Esophagus squamous epithelium (tissue), 5 donors: ENCODE measurements around the gene KLHL6. TPM values are rescaled to one million over a fixed set of nuclear protein-coding genes. Genes with fewer than 3 reads are reported as not detected.
A peak's percentile ranks its signal among the peaks of the same experiment; 100 is the strongest.

Source experiments
- DNase-seq: peaks from one replicate; lab custom pipeline; 2025; lab: John Stamatoyannopoulos, UW
- H3K27ac ChIP-seq, 4 donors: fragments of 200-600 bp; sonication (generic); one replicate each; pipeline ENCODE4 v1.5.1; 2016 to 2019; ENCODE audit warnings: mild to moderate bottlenecking in 1 of 4
- H3K27me3 ChIP-seq, 4 donors: fragments of 200-600 bp; sonication (generic); 1 replicate in 3 of 4; 2 replicates in 1 of 4; pipeline versions ENCODE4 v1.5.1 to v1.6.0; 2017 to 2021; ENCODE audit warnings: antibody characterized with exemption in 1 of 4
- H3K36me3 ChIP-seq, 3 donors: fragments of 200-600 bp; sonication (generic); one replicate each; pipeline ENCODE4 v1.5.1; 2016 to 2019
- H3K4me1 ChIP-seq, 3 donors: fragments of 200-600 bp; sonication (generic); one replicate each; pipeline ENCODE4 v1.5.1; 2017 to 2019
- H3K4me3 ChIP-seq, 4 donors: fragments of 200-600 bp; sonication (generic); 1 replicate in 3 of 4; 2 replicates in 1 of 4; pipeline ENCODE4 v1.5.1; 2016 to 2019; ENCODE audit warnings: mild to moderate bottlenecking in 2 of 4, moderate library complexity in 1 of 4
- H3K9me3 ChIP-seq, 3 donors: fragments of 200-600 bp; sonication (generic); one replicate each; pipeline ENCODE4 v1.5.1; 2016 to 2019
- CTCF ChIP-seq, 6 experiments: fragments of 450-650 bp in 4 of 6; fragments of 200-600 bp in 2 of 6; sonication (generic) in 2 of 6; IDR thresholded peaks; one replicate each; pipeline ENCODE4 v1.5.1; 2016 to 2019; ENCODE audit warnings: antibody characterized with exemption in 6 of 6, mild to moderate bottlenecking in 4 of 6, moderate library complexity in 4 of 6
- POLR2A ChIP-seq, 4 donors: fragments of 450-650 bp; IDR thresholded peaks; one replicate each; pipeline ENCODE4 v1.6.1; 2017; ENCODE audit warnings: antibody characterized with exemption in 4 of 4, mild to moderate bottlenecking in 4 of 4, moderate library complexity in 3 of 4
- WGBS, 2 donors: methylation state at CpG; one replicate each; pipeline ENCODE4 v1.1.5; 2018; 5-methylcytosine and 5-hydroxymethylcytosine counted together
- intact Hi-C: fragments of 100-400 bp; cut with DNase I; formaldehyde crosslinking; loops from one replicate; pipeline ENCODE4 v1.15.0; 2022
- total RNA-seq, 4 donors: library from RNA; depleted of rRNA; stranded (reverse); fragments of >200 nt; gene quantifications; one replicate each; pipeline ENCODE4 v1.1.0, GENCODE V29; 2016
- donor health status: DM: yes; HTN: yes; CAD: no.

The KLHL6 gene
- total RNA-seq, 4 donors from 2014 or later: 0.66 to 2.7 (median 1.8) TPM; not detected in 1

- DNase-seq: no peak
- peaks cover 0 to 36% (median 16%) of the 10 kb centered on the region in 3 donors for H3K4me1 ChIP-seq
- no peaks in the 10 kb centered on the region for H3K27me3 ChIP-seq
Measured at GRCh38 chr3:183583331-183584245, 28.1 kb upstream of the KLHL6 start.

DNA sequence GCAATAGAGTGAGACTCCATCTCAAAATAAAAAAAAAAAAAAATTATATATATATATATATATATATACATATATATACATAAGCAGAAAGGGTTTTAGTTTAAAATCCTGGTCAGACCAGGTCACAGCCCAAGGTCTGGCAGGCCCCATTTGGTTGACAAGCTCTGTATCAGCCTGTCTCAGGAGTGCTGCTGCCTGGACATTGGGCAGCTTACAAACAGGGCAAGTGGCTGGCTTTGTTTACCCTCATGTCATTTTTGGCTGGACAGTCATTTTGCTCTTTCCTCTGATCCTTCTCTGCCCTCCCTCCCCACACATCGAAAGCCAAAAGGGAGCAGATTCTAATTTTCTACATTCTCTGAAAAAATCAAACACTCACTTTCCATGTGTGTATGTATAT lies 26.7 kb upstream of the KLHL6 start:
- no peak overlapping the region for H3K4me3 ChIP-seq
- TF ChIP-seq POLR2A (IDR thresholded peaks at IDR 0.05): no peak
- TF ChIP-seq CTCF (IDR thresholded peaks at IDR 0.05): no peak
- no peaks in the 10 kb centered on the region for H3K27me3 ChIP-seq
- DNase-seq: no peak
- 85 to 93% methylated on average over 1 of the region's 1 CpG for WGBS, 2 donors
- H3K4me1 ChIP-seq: peaks cover 0 to 36% (median 15%) of the 10 kb centered on the region in 3 donors
- no peaks in the 10 kb centered on the region for H3K36me3 ChIP-seq
- no peak overlapping the region for H3K27ac ChIP-seq
- intact Hi-C loops: no loop called here
- no peaks in the 10 kb centered on the region for H3K9me3 ChIP-seq

More at GRCh38 chr3:183583331-183584245, 28.1 kb upstream of the KLHL6 start:
- Histone ChIP-seq H3K36me3 (no peaks in the 10 kb centered on the region), H3K27ac (peak overlapping the region; percentile 32 to 74 (median 60)), H3K9me3 (no peaks in the 10 kb centered on the region), H3K4me3 (no peak overlapping the region)
- intact Hi-C loops: no loop called here
- 73 to 79% methylated on average over 5 of the region's 5 CpGs for WGBS, 2 donors
- no peak for TF ChIP-seq CTCF (IDR thresholded peaks at IDR 0.05)
- no peak for TF ChIP-seq POLR2A (IDR thresholded peaks at IDR 0.05)

GRCh38 chr3:183581496-183582155 lies 26.1 kb upstream of the KLHL6 start:
- H3K36me3 ChIP-seq: no peaks in the 10 kb centered on the region
- TF ChIP-seq CTCF (IDR thresholded peaks at IDR 0.05): no peak
- TF ChIP-seq POLR2A (IDR thresholded peaks at IDR 0.05): no peak
- 89 to 100% methylated on average over 3 of the region's 3 CpGs for WGBS, 2 donors
- no peaks in the 10 kb centered on the region for H3K9me3 ChIP-seq
- no peak overlapping the region for H3K4me3 ChIP-seq
- no peak for DNase-seq
- H3K4me1 ChIP-seq: peaks cover 0 to 33% (median 13%) of the 10 kb centered on the region in 3 donors
- no peak overlapping the region for H3K27ac ChIP-seq
- intact Hi-C loops: no loop called here
- H3K27me3 ChIP-seq: no peaks in the 10 kb centered on the region

DNA sequence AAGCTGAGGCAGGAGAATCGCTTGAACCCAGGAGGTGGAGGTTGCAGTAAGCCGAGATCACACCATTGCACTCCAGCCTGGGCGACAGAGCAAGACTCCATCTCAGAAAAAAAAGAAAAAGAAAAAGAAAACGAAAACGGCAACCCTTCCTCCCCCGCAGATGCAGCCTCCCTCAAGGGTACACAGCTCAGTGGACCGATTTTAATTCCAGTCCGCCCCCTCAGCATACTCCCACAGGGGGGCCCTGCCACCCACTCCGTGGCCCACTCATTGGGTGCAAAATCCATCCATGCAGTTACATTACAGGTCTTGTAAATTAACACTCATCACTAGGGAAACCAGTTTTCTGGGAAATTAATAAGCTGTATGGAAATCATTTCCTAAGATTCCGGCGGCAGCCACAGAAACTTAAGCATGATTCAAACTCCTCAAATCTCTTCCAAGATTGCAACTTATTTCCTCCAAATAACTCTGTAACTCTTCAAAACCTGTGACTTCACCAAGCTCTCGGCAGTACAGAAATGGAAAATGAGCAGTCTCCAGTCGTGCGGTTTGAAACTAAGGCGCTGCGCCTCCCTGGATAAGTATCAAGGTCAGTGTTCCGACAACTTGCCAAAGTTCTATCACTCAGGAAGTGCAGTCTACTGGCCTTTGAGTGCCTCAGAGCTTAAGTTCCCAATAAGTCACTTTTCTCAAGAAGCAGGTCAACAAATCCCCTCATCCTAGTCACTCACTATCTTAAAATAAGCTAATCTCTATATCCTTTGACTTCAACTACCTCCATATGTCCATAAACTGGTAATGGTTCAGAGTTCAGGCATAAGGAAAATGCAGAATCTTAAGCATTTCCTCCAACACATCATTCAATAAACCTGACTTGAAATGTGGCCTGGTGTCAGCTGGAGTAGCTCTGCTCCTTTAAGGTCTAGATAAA lies 24.7 kb upstream of the KLHL6 start:
- no peaks in the 10 kb centered on the region for H3K27me3 ChIP-seq
- peak overlapping the region in 1 of 4 donors; percentile 30 for H3K4me3 ChIP-seq
- peak overlapping the region in 1 of 4 donors; percentile 6 for H3K27ac ChIP-seq
- peaks cover 0 to 31% (median 13%) of the 10 kb centered on the region in 3 donors for H3K4me1 ChIP-seq
- DNase-seq: no peak
- intact Hi-C loops: no loop called here
- H3K36me3 ChIP-seq: no peaks in the 10 kb centered on the region
- TF ChIP-seq CTCF (IDR thresholded peaks at IDR 0.05): no peak
- TF ChIP-seq POLR2A (IDR thresholded peaks at IDR 0.05): no peak
- WGBS, 2 donors: 70 to 73% methylated on average over 17 of the region's 17 CpGs
- H3K9me3 ChIP-seq: no peaks in the 10 kb centered on the region
